ENCODE data around the gene CD300LG. TPM values are rescaled to one million over a fixed set of nuclear protein-coding genes. Genes with fewer than 3 reads are reported as not detected.

Gene CD300LG
- total RNA-seq, 2 experiments from 2014 or later = not detected

GRCh38 chr17:43810226-43810715 is 36.7 kb upstream of the CD300LG start:
- DNase-seq (ENCODE audit: low spot score) = no peak
- no TSS peak for BruUV-seq (replicated peaks)
- intact Hi-C loops (cut with micrococcal nuclease; ENCODE audit: unreplicated experiment) = no loop called here
- no peak overlapping the region for H3K27ac ChIP-seq (ENCODE audit: low read depth, low read length, poor library complexity, severe bottlenecking)
- POLR2A ChIA-PET = no interaction called here
- no peak overlapping the region for H3K4me3 ChIP-seq (ENCODE audit: low read depth, low read length, poor library complexity, severe bottlenecking)
- no peaks in the 10 kb centered on the region for H3K79me2 ChIP-seq (ENCODE audit: insufficient read depth, low read depth, low read length)
- no peak overlapping the region for H2AFZ ChIP-seq (ENCODE audit: low read length)
- H3K9me3 ChIP-seq (ENCODE audit: low read length) = no peaks in the 10 kb centered on the region
- no peak overlapping the region for H3K4me2 ChIP-seq (ENCODE audit: low read length)
- CTCF ChIA-PET (ENCODE audit: unreplicated experiment) = no interaction called here
- no peaks in the 10 kb centered on the region for H3K4me1 ChIP-seq (ENCODE audit: insufficient read depth, low read length, poor library complexity, severe bottlenecking)
- H4K20me1 ChIP-seq (ENCODE audit: insufficient read depth, low read length) = no peaks in the 10 kb centered on the region
- H3K36me3 ChIP-seq (ENCODE audit: insufficient read depth, low read length) = no peaks in the 10 kb centered on the region
- TF ChIP-seq CTCF (conservative IDR thresholded peaks at IDR 0.05; ENCODE audit: low read length) = no peak
- TF ChIP-seq EZH2phosphoT487 (IDR thresholded peaks at IDR 0.05; ENCODE audit: borderline replicate concordance, low read depth, low read length) = no peak
- H3K9me2 ChIP-seq (ENCODE audit: insufficient read depth, low read length) = no peaks in the 10 kb centered on the region

DNA sequence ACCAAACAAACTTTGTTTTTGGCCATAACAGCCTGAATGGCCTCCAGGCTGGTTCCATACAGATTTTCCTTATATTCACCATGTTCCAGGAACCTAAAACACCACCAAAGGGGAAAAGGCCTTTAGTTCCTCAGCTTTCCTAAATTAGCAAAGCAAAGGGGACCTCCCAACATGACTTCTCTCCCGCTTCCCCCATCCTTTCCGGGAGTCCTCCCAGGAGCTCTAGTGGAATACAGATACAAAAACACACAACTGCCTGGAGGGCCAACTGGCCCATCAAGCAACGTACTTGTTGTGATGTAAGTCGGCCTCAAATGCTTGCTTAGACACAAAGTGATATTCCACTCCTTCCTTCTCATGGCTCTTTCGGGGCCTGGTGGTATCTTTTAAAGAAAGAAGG is 36.2 kb upstream of the CD300LG start:
- intact Hi-C loops (cut with micrococcal nuclease; ENCODE audit: unreplicated experiment) = no loop called here
- DNase-seq (ENCODE audit: low spot score) = no peak
- Histone ChIP-seq H3K4me2 (ENCODE audit: low read length) (no peak overlapping the region), H3K4me1 (ENCODE audit: insufficient read depth, low read length, poor library complexity, severe bottlenecking) (no peaks in the 10 kb centered on the region), H2AFZ (ENCODE audit: low read length) (no peak overlapping the region), H3K9me2 (ENCODE audit: insufficient read depth, low read length) (no peaks in the 10 kb centered on the region), H3K9me3 (ENCODE audit: low read length) (no peaks in the 10 kb centered on the region), H4K20me1 (ENCODE audit: insufficient read depth, low read length) (no peaks in the 10 kb centered on the region), H3K79me2 (ENCODE audit: insufficient read depth, low read depth, low read length) (no peaks in the 10 kb centered on the region), H3K27ac (ENCODE audit: low read depth, low read length, poor library complexity, severe bottlenecking) (no peak overlapping the region), H3K36me3 (ENCODE audit: insufficient read depth, low read length) (no peaks in the 10 kb centered on the region), H3K4me3 (ENCODE audit: low read depth, low read length, poor library complexity, severe bottlenecking) (no peak overlapping the region)
- no TSS peak for BruUV-seq (replicated peaks)
- ChIA-PET POLR2A (no interaction called here), CTCF (ENCODE audit: unreplicated experiment) (no interaction called here)
- TF ChIP-seq EZH2phosphoT487 (IDR thresholded peaks at IDR 0.05; ENCODE audit: borderline replicate concordance, low read depth, low read length) (no peak), CTCF (conservative IDR thresholded peaks at IDR 0.05; ENCODE audit: low read length) (no peak)

- H3K4me2 ChIP-seq (ENCODE audit: low read length) = no peak overlapping the region
- no TSS peak for BruUV-seq (replicated peaks)
Observed at GRCh38 chr17:43812396-43813265, 34.3 kb upstream of the CD300LG start.

More at GRCh38 chr17:43812396-43813265, 34.3 kb upstream of the CD300LG start:
- no peak for DNase-seq (ENCODE audit: low spot score)
- Histone ChIP-seq H3K4me3 (ENCODE audit: low read depth, low read length, poor library complexity, severe bottlenecking) (no peak overlapping the region), H4K20me1 (ENCODE audit: insufficient read depth, low read length) (no peaks in the 10 kb centered on the region), H3K4me1 (ENCODE audit: insufficient read depth, low read length, poor library complexity, severe bottlenecking) (no peaks in the 10 kb centered on the region), H3K79me2 (ENCODE audit: insufficient read depth, low read depth, low read length) (no peaks in the 10 kb centered on the region), H3K9me3 (ENCODE audit: low read length) (no peaks in the 10 kb centered on the region), H2AFZ (ENCODE audit: low read length) (no peak overlapping the region), H3K36me3 (ENCODE audit: insufficient read depth, low read length) (no peaks in the 10 kb centered on the region), H3K9me2 (ENCODE audit: insufficient read depth, low read length) (no peaks in the 10 kb centered on the region), H3K27ac (ENCODE audit: low read depth, low read length, poor library complexity, severe bottlenecking) (no peak overlapping the region)
- ChIA-PET CTCF (ENCODE audit: unreplicated experiment) (no interaction called here), POLR2A (interaction anchor here (0.6 kb wide), 1 partner anchor 301 kb away, joined by 5 read pairs; no protein-coding TSS in a partner anchor)
- no peak for TF ChIP-seq CTCF (conservative IDR thresholded peaks at IDR 0.05; ENCODE audit: low read length)
- TF ChIP-seq EZH2phosphoT487 (IDR thresholded peaks at IDR 0.05; ENCODE audit: borderline replicate concordance, low read depth, low read length) = no peak
- intact Hi-C loops (cut with micrococcal nuclease; ENCODE audit: unreplicated experiment) = no loop called here

Measured in OCI-LY7 (cell line).